ENCODE measurements around the gene PRR7.
"Not testable (repeated sequence)": the region's sequence is repeated elsewhere in the genome, so short reads cannot be mapped to it uniquely, and the experiment has no call there.

Gene PRR7

DNA sequence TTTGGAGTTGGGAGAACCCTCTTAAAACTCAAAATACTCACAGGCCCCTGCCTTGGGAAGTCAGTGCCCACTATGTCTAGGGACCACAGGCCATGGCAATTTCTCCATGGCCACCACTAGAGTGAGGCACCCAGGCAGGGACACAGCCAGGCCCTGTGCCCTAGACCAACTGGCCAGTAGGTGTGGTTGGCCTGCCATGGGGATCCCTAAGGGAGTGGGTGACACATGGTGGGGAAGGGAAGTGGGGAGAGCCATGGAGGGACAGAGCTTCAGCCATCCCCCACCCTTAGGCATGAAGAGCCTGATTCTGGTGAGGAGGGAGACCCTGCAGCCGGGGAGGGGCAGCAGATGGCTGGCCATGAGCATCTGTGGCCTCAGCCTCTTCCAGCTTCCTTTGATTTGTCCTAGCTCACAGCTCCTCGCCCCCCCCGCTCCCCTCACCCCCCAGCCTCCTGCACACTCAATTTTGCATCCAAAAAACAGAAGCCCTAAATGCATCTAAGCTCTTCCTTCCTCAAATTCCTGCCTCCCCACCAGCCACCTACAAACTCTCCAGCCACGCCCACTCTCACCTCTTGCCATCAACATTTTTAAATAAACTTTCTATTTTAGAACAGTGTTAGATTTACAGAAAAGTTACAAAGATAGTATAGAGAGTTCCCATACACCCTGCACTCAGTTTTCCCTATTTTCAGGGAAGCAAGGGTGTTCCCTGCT is 28.4 kb downstream of the PRR7 start:
- DNase-seq: no peak
- in situ Hi-C loops (cut with HindIII; ENCODE audit: low pct_ligation_motif_present, low pct_unique_long_range_greater_than_20kb, low sequenced_read_pairs): no loop called here

DNA sequence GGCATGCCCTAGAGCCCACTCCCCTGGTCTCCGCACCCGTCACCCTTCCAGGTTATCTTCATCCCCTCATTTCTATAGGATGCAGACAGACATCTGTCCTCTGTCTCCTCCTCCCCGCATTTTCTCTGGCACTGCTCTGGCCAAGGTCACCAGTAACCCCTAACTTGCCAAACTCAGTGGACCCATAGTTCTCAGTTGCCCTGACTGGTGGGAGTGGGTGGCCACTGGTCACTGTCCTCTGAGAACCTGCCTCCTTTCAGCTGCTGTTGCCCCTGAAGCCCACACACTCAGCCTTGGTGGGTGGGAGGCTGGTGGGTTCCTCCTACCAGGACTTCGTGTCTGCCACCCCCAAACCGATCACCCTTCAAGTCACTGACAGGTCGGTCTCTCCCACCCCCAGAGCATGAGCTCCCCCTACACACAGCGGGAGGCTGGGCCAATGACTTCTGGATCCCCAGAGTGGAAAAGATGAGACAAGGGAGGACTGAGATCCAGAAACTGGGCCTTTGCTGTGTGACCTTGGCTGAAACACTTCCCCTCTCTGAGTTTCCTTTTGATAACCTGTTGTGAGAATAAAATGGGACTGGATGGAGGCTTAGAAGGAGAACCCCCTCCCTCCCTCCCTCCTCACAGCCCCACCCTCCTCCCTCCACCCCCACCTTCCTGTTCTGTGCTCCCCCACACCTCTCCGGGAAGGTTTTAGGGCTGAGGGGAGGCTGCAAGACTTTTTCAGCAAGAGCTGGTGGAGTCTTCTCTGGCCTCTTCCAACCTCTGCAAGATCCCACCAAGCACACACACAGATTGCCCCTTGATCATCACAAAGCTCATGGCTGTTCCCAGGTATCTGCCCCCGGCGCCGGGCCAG is 29.2 kb downstream of the PRR7 start:
- DNase-seq: no peak
- in situ Hi-C loops (cut with HindIII; ENCODE audit: low pct_ligation_motif_present, low pct_unique_long_range_greater_than_20kb, low sequenced_read_pairs): no loop called here

DNA sequence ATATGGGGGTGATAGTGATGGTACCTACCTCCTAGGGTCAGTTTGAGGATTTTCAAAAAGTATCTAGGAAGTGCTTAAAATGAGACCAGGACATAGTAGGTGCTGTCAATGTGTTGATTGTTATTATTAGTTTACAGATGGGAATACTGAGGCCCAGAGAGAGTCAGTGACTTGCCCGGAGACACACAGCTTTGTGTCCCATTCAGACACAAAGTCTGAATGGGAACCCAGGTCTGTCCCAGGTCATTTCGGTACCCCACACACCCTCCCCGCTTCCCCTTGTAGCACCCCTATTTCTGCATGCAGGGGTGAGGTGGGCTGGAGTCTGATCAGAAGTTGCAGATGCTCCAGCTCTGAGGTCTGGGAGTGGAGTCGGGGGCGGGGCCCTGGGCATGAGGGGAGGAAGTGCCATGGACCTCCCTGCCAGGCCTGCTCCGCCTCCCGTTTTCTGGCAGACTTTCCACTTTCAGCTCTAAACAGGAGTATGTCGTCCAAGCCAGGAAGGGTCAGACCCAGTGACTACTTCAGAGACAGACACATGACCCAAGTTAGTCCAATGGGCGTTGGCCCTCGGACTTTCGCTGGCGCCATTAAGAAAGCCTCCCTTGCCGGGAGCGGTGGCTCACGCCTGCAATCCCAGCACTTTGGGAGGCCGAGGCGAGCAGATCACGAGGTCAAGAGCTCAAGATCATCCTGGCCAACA is 30.1 kb downstream of the PRR7 start:
- in situ Hi-C loops (cut with HindIII; ENCODE audit: low pct_ligation_motif_present, low pct_unique_long_range_greater_than_20kb, low sequenced_read_pairs): no loop called here
- DNase-seq: no peak

DNA sequence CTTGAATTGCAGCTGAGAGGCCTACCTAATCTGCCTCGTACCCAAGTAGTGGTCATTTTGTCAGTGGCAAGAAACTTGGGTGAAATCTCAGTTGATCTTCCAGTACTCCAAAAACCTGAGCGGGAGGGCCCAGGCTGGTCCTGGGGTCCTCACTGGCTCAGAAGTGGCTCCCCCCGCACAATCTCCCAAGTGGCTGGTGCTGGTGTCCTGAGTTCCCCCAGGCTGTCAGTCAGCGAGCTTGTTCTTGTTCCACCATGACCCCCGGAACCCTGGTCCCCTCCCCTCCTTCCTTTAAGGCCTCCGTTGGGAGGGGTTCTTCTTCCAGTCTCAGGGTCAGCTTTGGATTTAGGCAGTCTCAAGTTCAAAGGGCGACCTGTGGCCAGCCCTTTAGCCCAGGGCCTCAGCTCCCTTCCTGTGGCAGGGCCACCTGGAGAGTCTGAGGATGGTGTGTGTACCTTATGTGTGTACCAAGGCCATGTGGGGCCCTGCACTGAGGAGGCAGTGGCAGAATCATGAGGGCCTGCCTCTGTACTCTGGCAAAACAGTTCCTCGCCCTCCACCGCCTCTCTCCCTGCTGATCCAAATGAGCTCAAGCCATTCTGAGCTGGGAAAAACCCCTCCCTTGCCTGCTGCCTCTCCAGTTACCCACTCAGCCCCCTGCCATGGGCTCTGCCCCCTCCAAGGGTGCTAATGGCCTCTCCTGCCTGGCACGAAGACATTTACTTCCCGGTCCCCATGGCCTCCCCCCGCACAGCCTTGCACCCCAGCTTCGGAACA is 31.3 kb downstream of the PRR7 start:
- in situ Hi-C loops (cut with HindIII; ENCODE audit: low pct_ligation_motif_present, low pct_unique_long_range_greater_than_20kb, low sequenced_read_pairs): no loop called here
- DNase-seq: no peak

DNA sequence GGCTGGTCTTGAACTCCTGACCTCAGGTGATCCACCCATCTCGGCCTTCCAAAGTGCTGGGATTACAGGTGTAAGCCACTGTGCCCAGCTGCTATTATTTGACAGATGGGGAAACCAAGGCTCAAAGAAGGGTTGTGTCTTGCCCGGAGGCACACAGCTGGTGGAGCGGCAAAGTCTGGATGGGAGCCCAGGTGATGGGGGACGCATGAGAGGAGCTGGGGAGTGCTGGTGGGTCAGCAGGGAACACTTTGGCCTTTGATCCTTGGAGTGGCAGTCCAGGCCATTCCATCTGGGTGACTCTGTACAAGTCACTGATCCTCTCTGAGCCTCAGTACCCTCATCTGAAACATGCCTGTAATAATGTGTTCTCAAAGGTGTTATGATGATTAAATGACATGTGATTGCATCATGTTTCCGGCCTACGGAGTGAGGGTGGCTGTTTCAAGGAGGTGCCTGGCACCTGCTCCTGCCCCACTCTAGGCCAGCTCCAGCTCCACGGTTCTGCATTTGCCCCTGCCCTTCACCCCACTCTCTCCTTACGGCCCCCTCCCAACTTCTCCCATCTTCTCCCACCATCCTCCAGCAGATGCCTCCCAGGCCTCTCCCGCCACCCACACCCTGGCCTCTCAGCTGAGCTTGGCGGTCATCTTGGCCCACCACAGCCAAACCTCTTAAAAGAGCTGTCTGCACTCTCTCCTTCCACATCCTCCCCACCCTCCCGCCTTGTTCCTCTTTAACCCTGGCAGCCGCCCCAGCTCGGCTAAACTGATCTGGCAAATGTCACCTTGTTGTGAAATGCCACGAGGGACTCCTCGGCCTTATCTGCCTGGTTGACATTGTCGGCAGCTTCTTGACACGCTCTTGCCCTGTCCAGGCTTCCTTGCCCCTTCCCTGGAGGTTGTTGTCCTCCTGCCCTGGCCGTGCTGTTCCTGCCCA is 32.4 kb downstream of the PRR7 start:
- in situ Hi-C loops (cut with HindIII; ENCODE audit: low pct_ligation_motif_present, low pct_unique_long_range_greater_than_20kb, low sequenced_read_pairs): no loop called here
- no peak for DNase-seq

DNA sequence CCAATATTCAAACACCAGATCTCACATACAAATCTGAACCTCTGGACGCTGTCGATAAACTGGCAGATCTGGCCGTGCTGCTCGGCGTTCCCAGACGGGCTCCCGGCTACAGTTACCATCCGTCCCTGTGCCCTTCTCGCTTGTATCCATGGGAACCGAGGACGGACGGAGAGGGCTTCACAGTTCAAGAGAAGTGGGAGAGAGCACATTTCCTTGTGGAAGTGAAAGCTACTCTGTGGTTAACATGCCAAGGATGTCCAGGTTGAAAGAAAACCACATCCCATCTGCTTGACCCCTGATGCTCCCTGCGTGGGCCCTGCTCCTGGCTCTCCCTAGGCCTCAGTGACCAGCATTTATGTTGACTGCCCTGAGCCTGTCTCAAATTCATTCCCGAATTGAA is 33.2 kb downstream of the PRR7 start:
- in situ Hi-C loops (cut with HindIII; ENCODE audit: low pct_ligation_motif_present, low pct_unique_long_range_greater_than_20kb, low sequenced_read_pairs): no loop called here
- DNase-seq: no peak

DNA sequence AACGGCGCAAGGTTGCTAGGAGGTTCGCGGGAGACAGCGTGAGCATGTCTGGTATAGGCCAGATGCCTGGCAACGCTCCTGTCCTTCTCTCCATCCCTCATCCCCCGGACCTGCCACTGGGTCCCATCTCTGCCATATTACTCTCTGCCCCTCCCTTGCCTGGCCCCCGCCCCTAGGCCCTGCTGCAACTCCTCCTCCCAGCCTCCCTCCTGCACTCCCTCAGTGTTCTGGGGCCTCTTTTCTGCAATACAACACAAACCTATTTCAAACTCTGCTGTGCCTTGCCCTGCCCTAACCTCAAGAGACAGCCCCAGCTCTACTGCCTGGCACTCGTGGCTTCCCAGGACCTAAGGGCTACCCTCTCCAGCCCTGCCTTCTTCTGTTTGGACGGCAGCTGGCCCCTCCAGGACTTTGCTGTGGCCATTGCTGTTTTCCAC is 35.8 kb downstream of the PRR7 start:
- DNase-seq: no peak
- in situ Hi-C loops (cut with HindIII; ENCODE audit: low pct_ligation_motif_present, low pct_unique_long_range_greater_than_20kb, low sequenced_read_pairs): no loop called here

DNA sequence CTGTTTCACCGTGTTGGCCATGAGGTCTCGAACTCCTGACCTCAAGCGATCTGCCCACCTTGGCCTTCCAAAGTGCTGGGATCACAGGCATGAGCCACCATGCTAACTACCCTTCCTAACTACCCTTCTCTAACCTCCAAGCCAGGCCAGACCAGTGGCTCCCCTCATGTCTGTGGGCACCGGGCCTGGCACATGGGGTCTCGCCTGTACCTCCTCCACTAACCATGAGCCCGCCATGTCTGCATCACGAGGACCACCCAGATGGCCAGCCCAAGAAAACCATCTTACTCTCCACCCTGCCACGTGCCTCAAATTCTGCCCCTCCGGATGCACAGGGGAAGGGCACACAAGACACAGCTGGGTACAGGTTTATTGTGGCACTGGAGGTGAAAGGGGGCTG is 36.4 kb downstream of the PRR7 start:
- no peak for DNase-seq
- in situ Hi-C loops (cut with HindIII; ENCODE audit: low pct_ligation_motif_present, low pct_unique_long_range_greater_than_20kb, low sequenced_read_pairs): no loop called here

DNA sequence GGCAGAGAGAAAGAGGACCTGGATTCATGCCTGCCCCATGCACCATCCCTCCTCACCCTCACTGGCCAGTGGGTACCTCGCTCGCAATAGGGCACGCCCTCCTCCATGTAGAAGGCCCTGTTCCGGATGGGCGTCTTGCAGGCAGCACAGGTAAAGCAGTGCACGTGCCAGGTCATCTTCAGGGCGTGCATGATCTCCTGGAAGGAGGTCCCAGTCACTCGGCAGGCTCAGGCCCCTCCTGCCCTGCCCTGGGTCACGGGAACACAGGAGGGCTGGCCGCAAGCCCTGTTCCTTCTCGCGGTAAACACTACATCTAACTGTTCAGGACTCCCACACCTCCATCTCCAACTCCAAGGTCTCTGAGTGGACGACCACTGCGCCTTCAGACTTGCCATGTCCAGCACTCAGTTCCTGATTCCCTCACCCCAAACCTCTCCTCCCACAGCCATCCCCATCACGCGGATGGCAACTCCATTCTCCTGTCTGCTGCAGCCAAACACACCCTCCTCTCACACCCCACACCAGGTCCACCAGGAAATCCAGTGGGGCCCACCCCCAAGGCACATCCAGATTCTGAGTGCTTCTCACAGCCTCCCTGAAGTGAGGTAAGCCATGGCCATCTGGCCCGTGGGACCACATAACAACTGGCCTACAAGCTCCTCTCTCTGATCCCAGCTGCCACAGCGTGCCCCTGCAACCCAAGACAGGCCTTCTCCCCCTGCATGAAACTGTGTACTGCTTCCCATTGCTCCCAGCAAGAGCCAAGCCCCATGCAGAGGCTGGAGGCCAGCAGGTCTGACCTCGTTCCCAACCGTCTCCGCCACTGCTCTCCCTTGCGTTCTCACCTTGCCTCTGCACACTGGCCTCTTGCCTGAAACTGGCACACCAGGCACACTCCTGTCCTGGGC is 37.6 kb downstream of the PRR7 start:
- in situ Hi-C loops (cut with HindIII; ENCODE audit: low pct_ligation_motif_present, low pct_unique_long_range_greater_than_20kb, low sequenced_read_pairs): no loop called here
- DNase-seq: no peak

DNA sequence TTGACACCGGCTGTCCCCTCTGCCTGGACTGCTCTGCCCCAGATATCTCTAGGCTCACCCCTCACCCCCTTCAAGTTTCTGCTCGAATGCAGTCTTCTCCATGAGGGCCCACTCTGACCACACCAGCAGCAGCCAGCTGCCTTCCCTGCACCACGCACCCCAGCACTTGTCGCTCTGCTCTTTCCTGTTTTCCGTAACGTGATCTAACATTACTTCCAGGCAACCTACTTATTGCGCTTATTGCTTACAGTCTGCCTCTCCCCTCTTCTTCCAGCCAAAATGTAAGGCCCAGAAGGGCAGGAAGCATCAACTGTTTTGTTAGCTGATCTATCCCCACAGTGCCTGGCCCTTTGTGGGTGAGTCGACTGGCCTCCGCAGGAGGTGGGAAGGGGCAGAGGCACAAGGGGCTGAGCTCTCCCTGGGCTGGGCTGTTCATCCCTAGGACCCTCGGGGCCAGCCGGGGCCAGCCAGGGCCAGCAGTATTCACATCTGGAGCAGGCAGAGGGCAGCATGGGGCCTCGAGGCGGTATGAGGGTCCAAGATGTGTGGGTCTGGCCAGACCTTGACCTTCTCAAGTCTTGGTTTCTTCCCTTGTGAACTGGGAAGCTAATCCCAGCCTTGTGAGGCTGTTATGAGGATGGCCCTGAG is 38.4 kb downstream of the PRR7 start:
- in situ Hi-C loops (cut with HindIII; ENCODE audit: low pct_ligation_motif_present, low pct_unique_long_range_greater_than_20kb, low sequenced_read_pairs): no loop called here

DNA sequence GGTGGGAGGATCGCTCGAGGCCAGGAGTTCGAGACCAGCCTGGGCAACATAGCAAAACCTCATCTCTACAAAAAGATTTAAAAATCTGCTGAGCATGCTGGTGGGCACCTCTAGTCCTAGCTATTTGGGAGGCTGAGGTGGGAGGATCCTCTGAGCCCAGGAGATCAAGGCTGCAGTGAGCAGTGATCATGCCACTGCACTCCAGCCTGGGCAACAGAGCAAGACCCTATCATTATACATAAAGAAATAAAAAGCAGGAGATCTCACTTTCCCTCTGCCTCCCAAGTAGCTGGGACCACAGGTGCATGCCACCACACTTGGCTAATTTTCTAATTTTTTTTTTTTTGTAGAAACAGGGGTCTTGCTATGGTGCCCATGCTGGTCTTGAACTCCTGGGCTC is 39.1 kb downstream of the PRR7 start:
- DNase-seq; in situ Hi-C loops (cut with HindIII; ENCODE audit: low pct_ligation_motif_present, low pct_unique_long_range_greater_than_20kb, low sequenced_read_pairs): not testable (repeated sequence)

More for the DNA sequence above, 38.4 kb downstream of the PRR7 start:
- DNase-seq: no peak

DNA sequence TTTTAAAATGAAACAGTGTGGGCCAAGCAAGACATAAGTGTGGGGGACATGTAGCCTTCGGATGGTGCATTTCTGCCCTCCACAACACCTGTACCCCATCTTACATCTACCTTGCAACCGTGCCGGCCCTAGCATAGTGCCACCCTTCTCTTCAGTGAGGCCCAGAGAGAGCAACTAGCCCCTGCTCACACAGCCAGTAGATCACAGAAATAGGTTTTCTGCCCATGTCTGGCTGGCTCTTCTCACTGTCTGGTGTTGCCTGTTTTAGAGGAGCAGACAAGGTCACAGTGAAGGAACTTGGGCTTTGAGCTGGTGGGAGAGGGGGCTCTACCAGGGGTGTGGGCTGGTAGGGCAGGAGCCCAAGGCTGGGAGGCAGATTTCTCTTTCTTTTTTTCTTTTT is 39.6 kb downstream of the PRR7 start:
- no peak for DNase-seq

DNA sequence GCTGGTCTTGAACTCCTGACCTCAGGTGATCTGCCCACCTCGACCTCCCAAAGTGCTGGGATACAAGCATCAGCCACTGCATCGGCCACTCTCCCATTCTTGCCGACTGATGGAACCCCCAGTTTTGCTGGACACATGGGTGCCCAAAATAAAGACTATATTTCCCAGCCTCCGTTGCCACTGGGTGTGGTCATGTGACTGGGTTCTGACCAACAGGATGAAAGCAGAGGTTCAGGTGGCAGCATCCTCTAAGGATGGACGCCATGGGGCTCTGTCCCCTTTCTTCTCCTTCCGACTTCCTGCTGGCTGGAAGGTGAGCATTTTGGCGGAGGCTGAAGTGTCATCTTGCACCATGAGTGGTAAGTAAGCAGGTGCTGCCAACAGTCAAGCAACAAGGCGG is 40.5 kb downstream of the PRR7 start:
- in situ Hi-C loops (cut with HindIII; ENCODE audit: low pct_ligation_motif_present, low pct_unique_long_range_greater_than_20kb, low sequenced_read_pairs): no loop called here

More for the DNA sequence above, 39.6 kb downstream of the PRR7 start:
- in situ Hi-C loops (cut with HindIII; ENCODE audit: low pct_ligation_motif_present, low pct_unique_long_range_greater_than_20kb, low sequenced_read_pairs): no loop called here

DNA sequence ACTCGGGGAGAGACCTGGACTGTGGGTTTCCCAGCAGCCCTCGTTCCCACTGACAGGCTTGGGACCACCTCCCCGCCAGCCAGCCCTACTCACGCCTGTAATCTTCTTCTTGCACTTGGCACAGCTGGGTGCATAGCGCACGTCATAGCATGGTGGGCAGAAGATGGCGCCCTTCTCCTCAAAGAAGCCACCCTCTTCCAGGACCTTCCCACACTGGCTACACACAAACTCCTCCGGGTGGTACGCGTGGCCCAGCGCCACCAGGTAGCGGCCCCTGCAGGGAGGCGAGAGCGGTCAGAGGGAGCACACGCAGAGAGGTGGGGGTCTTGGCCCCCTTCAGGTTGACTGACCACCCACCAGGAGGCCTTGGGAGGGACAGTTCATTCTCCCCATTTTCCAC is 41.4 kb downstream of the PRR7 start:
- DNase-seq: no peak
- in situ Hi-C loops (cut with HindIII; ENCODE audit: low pct_ligation_motif_present, low pct_unique_long_range_greater_than_20kb, low sequenced_read_pairs): no loop called here

More for the DNA sequence above, 40.5 kb downstream of the PRR7 start:
- DNase-seq: no peak

DNA sequence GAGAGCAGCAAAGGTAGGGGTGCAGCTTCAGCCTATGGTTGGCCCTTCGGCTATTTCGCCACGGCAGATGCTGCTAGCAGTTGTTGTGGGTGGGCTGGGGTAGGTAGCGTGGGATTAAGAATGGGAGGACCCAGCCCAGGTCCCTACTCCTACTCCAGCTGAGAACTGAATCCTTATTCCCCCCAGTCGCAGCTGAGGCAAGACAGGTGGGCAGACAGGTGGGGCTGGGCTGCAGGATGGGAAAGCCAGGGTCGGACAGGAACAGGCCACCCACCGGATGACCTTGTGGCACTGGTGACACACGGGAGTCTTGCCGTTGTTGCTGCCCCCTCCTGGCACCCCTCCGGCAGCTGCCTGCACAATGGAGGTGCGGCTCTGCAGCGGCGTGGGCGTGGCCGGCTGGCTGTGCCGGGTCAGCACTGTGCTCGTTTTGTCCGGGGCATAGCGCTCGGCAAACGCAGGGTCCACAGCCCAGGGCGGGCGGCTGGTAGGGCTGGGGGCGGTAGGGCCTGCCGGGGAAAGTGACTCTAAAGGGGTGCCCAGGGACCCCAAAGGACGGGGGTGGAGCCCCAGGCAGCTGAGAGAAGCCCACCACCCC is 42.6 kb downstream of the PRR7 start:
- DNase-seq: no peak
- in situ Hi-C loops (cut with HindIII; ENCODE audit: low pct_ligation_motif_present, low pct_unique_long_range_greater_than_20kb, low sequenced_read_pairs): no loop called here

Data from ACHN (cell line).